Vagina (tissue), 2 donors: ENCODE data around the gene IQCM.

ENCODE experiments used
- CTCF ChIP-seq, 3 experiments: fragments of 450-650 bp in 2 of 3; fragments of 200-600 bp in 1 of 3; sonication (generic) in 1 of 3; IDR thresholded peaks; one replicate each; pipeline ENCODE4 v1.5.1; 2017 to 2019; ENCODE audit warnings: antibody characterized with exemption in 3 of 3, mild to moderate bottlenecking in 2 of 3, moderate library complexity in 2 of 3
- POLR2AphosphoS5 ChIP-seq, 2 donors: sonication (generic); formaldehyde crosslinking; IDR thresholded peaks; one replicate each; pipeline ENCODE4 v1.9.0; 2017; ENCODE audit warnings: antibody characterized with exemption in 2 of 2, mild to moderate bottlenecking in 2 of 2, low read depth in 1 of 2; ENCODE audit not compliant: insufficient read depth in 1 of 2

GRCh38 chr4:149836546-149836945, 20.9 kb upstream of the IQCM start:
- TF ChIP-seq POLR2AphosphoS5 (IDR thresholded peaks at IDR 0.05; ENCODE audit: insufficient read depth in 1 of 2, low read depth in 1 of 2) (no peak), CTCF (IDR thresholded peaks at IDR 0.05) (no peak)
